SU-DHL-6 (cell line): Measurements from ENCODE around the gene OPA1.

ENCODE experiments used
- EZH2phosphoT487 ChIP-seq: fragments of 200-600 bp; sonication (generic), shearing (Covaris generic); conservative IDR thresholded peaks from 2 replicates; pipeline ENCODE4 v1.6.1; 2018; ENCODE audit warnings: mild to moderate bottlenecking, antibody characterized with exemption, low read length, moderate library complexity, mixed read lengths
- TF ChIP-seq, protein P1 (sequence below): fragments of 200-600 bp; sonication (generic); IDR thresholded peaks from one replicate; pipeline ENCODE4 v1.5.1; 2017; ENCODE audit warnings: antibody characterized with exemption, mild to moderate bottlenecking, low read length, moderate library complexity; ENCODE audit not compliant: insufficient read depth, poor library complexity, severe bottlenecking

- TF ChIP-seq, protein P1, sequence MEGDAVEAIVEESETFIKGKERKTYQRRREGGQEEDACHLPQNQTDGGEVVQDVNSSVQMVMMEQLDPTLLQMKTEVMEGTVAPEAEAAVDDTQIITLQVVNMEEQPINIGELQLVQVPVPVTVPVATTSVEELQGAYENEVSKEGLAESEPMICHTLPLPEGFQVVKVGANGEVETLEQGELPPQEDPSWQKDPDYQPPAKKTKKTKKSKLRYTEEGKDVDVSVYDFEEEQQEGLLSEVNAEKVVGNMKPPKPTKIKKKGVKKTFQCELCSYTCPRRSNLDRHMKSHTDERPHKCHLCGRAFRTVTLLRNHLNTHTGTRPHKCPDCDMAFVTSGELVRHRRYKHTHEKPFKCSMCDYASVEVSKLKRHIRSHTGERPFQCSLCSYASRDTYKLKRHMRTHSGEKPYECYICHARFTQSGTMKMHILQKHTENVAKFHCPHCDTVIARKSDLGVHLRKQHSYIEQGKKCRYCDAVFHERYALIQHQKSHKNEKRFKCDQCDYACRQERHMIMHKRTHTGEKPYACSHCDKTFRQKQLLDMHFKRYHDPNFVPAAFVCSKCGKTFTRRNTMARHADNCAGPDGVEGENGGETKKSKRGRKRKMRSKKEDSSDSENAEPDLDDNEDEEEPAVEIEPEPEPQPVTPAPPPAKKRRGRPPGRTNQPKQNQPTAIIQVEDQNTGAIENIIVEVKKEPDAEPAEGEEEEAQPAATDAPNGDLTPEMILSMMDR: no peak
- no peak for TF ChIP-seq EZH2phosphoT487
These were observed 47.7 kb upstream of the OPA1 start for GRCh38 chr3:193545304-193545703.
